Ishikawa (cell line): ENCODE results near the gene ACOXL.

ENCODE experiments used
- CEBPB ChIP-seq: IDR thresholded peaks from 2 replicates; pipeline ENCODE4 v1.6.1; 2012
- EGR1 ChIP-seq: IDR thresholded peaks from 2 replicates; pipeline ENCODE4 v1.6.1; 2012
- EP300 ChIP-seq: IDR thresholded peaks from 2 replicates; pipeline ENCODE4 v1.6.1; 2012; ENCODE audit warnings: borderline replicate concordance
- MAX ChIP-seq: IDR thresholded peaks from 2 replicates; pipeline ENCODE4 v1.6.1; 2012
- USF1 ChIP-seq: IDR thresholded peaks from 2 replicates; pipeline ENCODE4 v1.6.1; 2012

GRCh38 chr2:111134055-111134454 is 401.7 kb downstream of the ACOXL start:
- no peak for TF ChIP-seq EP300
- TF ChIP-seq CEBPB: no peak
- TF ChIP-seq EGR1: no peak
- TF ChIP-seq USF1: no peak
- no peak for TF ChIP-seq MAX
